Measurements from ENCODE around the gene NDST4. TPM values are rescaled to one million over a fixed set of nuclear protein-coding genes. Genes with fewer than 3 reads are reported as not detected.
A peak's percentile ranks its signal among the peaks of the same experiment; 100 is the strongest.

Gene NDST4
- total RNA-seq, 1 donor from 2014 or later = 1.5 TPM

DNA sequence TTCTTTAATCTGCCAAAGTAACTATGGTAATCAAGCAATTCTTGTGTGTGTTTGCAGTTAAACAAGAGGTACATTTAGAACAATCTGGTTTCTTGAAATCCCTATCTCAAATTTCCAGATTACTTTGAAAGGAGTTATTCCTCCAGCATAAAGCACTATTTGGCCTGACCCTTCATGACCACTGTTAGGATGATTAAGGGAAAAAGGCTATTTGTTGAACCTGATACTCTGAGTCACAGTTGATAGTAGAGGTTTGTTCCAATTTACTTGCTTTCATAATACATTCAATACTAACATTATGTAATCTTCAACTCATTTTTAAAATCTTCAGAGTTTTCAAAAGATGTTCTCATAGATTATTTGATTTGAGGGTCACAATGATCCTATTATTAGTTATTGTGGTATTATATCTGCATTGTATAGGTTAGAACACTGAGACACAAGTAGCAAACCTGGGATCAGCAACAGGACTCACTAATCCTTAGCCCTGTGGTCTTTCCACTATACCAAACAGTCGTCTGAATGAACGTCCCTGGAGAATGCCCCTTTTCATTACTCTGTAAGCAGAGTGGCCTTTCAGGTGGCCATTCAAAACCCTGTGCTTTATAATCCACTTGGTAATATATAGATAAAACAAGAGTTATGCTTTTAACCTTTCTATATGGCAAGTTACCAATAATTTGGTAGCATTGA lies 8.1 kb upstream of the NDST4 start:
- H3K4me1 Mint-ChIP-seq = peaks cover 20% of the 10 kb centered on the region
- TF ChIP-seq EZH2phosphoT487 (IDR thresholded peaks at IDR 0.05) (no peak), EZH2 (IDR thresholded peaks at IDR 0.05) (no peak), CTCF (IDR thresholded peaks at IDR 0.05) (no peak)
- H3K27me3 Mint-ChIP-seq (ENCODE audit: insufficient read depth, low read depth) = peaks cover 4% of the 10 kb centered on the region
- Histone ChIP-seq H3K9ac (no peak overlapping the region), H3K27ac (no peak overlapping the region), H2AFZ (replicated peaks) (no peak overlapping the region), H3K79me2 (ENCODE audit: low read depth) (no peaks in the 10 kb centered on the region), H3K27me3 (no peaks in the 10 kb centered on the region), H3K4me1 (peaks cover 21% of the 10 kb centered on the region), H3F3A (ENCODE audit: low read depth) (peaks cover 8% of the 10 kb centered on the region), H4K20me1 (ENCODE audit: low read depth) (no peaks in the 10 kb centered on the region), H3K4me2 (no peak overlapping the region), H3K9me3 (ENCODE audit: low read depth) (no peaks in the 10 kb centered on the region), H3K4me3 (no peak overlapping the region), H3K36me3 (no peaks in the 10 kb centered on the region)
- H3K36me3 Mint-ChIP-seq = no peaks in the 10 kb centered on the region
- no peak overlapping the region for H3K27ac Mint-ChIP-seq
- DNase-seq (ENCODE audit: low spot score) = peak; percentile 58
- H3K4me3 Mint-ChIP-seq = no peak overlapping the region
- peaks cover 3% of the 10 kb centered on the region for H3K9me3 Mint-ChIP-seq

DNA sequence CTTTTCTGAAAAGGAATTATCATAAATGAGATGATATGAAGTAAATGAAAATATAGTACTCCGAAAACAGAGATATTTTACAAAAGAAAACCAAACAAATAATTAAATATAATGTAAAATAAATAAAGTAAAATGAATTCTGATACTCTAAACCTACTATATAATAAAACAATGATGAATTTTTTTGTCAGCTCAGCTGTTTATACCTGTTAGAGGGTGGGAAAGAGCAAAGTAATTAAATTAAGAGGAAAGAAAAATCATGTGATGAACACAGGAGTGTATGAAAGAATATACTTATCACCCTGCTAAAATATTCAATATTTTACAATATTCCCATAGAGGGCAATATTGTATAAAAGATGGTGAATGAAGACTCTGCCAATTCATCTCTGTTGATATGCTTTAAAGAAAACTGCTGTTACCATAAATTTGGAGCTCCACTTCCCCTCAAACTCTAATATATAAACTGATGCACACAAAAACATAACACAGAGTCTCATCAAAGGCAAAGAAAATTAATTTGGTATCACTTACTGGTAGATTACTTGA lies 6.5 kb upstream of the NDST4 start:
- H3K4me1 Mint-ChIP-seq = peaks cover 18% of the 10 kb centered on the region
- Histone ChIP-seq H3K4me1 (peaks cover 21% of the 10 kb centered on the region), H3F3A (ENCODE audit: low read depth) (peaks cover 8% of the 10 kb centered on the region), H3K4me2 (no peak overlapping the region), H3K27me3 (no peaks in the 10 kb centered on the region), H4K20me1 (ENCODE audit: low read depth) (no peaks in the 10 kb centered on the region), H3K79me2 (ENCODE audit: low read depth) (no peaks in the 10 kb centered on the region), H3K36me3 (no peaks in the 10 kb centered on the region), H3K9me3 (ENCODE audit: low read depth) (no peaks in the 10 kb centered on the region), H3K27ac (no peak overlapping the region), H2AFZ (replicated peaks) (no peak overlapping the region), H3K4me3 (no peak overlapping the region), H3K9ac (no peak overlapping the region)
- no peaks in the 10 kb centered on the region for H3K36me3 Mint-ChIP-seq
- H3K9me3 Mint-ChIP-seq = no peaks in the 10 kb centered on the region
- no peak for DNase-seq (ENCODE audit: low spot score)
- H3K27ac Mint-ChIP-seq = no peak overlapping the region
- TF ChIP-seq EZH2phosphoT487 (IDR thresholded peaks at IDR 0.05) (no peak), CTCF (IDR thresholded peaks at IDR 0.05) (peak; percentile 16)
- no peak overlapping the region for H3K4me3 Mint-ChIP-seq
- H3K27me3 Mint-ChIP-seq (ENCODE audit: insufficient read depth, low read depth) = no peaks in the 10 kb centered on the region

DNA sequence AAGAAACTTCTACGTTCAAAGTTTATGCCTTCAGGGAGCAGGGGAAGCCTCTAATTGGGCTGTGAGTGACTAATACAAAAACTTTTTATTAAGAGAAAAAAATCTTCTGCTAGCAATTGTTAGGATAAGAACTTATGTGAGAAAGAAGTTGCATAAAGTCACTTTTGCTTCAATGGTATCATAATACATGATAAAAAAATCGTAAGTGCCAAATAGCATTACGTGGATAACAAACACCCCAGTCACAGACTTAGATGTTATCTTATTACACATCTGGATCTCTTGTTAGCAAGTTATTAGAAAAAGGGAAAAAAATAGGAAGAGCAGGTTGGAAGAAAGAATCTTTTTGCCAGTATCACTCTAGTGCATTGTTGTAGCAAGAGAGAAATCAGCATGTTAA lies 4.2 kb upstream of the NDST4 start:
- no peak overlapping the region for H3K4me2 ChIP-seq
- Mint-ChIP-seq H3K36me3 (no peaks in the 10 kb centered on the region), H3K27me3 (ENCODE audit: insufficient read depth, low read depth) (no peaks in the 10 kb centered on the region), H3K27ac (no peak overlapping the region), H3K4me3 (no peak overlapping the region), H3K9me3 (no peaks in the 10 kb centered on the region), H3K4me1 (peaks cover 28% of the 10 kb centered on the region)
- no peak overlapping the region for H3K9ac ChIP-seq
- no peaks in the 10 kb centered on the region for H3K9me3 ChIP-seq (ENCODE audit: low read depth)
- peaks cover 30% of the 10 kb centered on the region for H3F3A ChIP-seq (ENCODE audit: low read depth)
- no peaks in the 10 kb centered on the region for H3K79me2 ChIP-seq (ENCODE audit: low read depth)
- DNase-seq (ENCODE audit: low spot score) = no peak
- no peak overlapping the region for H3K4me3 ChIP-seq
- H3K27ac ChIP-seq = no peak overlapping the region
- peak overlapping the region; percentile 92 for H2AFZ ChIP-seq (replicated peaks)
- H3K27me3 ChIP-seq = no peaks in the 10 kb centered on the region
- H3K4me1 ChIP-seq = peaks cover 42% of the 10 kb centered on the region
- TF ChIP-seq EZH2phosphoT487 (IDR thresholded peaks at IDR 0.05) (no peak), EZH2 (IDR thresholded peaks at IDR 0.05) (no peak), CTCF (IDR thresholded peaks at IDR 0.05) (no peak)
- H3K36me3 ChIP-seq = no peaks in the 10 kb centered on the region
- no peaks in the 10 kb centered on the region for H4K20me1 ChIP-seq (ENCODE audit: low read depth)
